Fibroblast of lung (primary cell): Measurements from ENCODE around the gene EEF2. TPM values are rescaled to one million over a fixed set of nuclear protein-coding genes. Genes with fewer than 3 reads are reported as not detected.

ENCODE experiments used
- DNase-seq, 2 donors: peaks; one replicate each; pipeline versions ENCODE4 v3.0.0 to v3.0.0-alpha.2; 2010; ENCODE audit warnings: low read depth in 2 of 2
- H2AFZ ChIP-seq: 2 replicates; pipeline ENCODE4 v1.5.1; 2012; ENCODE audit warnings: low read length, control low read depth, inconsistent platforms
- H3K27ac ChIP-seq: 2 replicates; pipeline ENCODE4 v1.5.1; 2011; ENCODE audit warnings: low read length, control low read depth; ENCODE audit not compliant: insufficient read depth
- H3K27me3 ChIP-seq: 2 replicates; pipeline ENCODE4 v1.5.1; 2011; ENCODE audit warnings: mild to moderate bottlenecking, low read length; ENCODE audit not compliant: control insufficient read depth, insufficient read depth
- H3K36me3 ChIP-seq: 2 replicates; pipeline ENCODE4 v1.5.1; 2011; ENCODE audit warnings: low read length; ENCODE audit not compliant: control insufficient read depth, insufficient read depth
- H3K4me1 ChIP-seq: 2 replicates; pipeline ENCODE4 v1.5.1; 2011; ENCODE audit warnings: low read length; ENCODE audit not compliant: control insufficient read depth, insufficient read depth; ENCODE audit errors: extremely low read depth
- H3K4me2 ChIP-seq: 2 replicates; pipeline ENCODE4 v1.5.1; 2011; ENCODE audit warnings: low read length, control low read depth; ENCODE audit not compliant: insufficient read depth; ENCODE audit errors: extremely low read depth
- H3K4me3 ChIP-seq, 4 experiments: fragments of 200-600 bp in 1 of 4; sonication (generic) in 1 of 4; replicated peaks in 1 of 4; 2 replicates each; pipeline ENCODE4 v1.5.1; 2011 to 2016; ENCODE audit warnings: low read length in 4 of 4, low read depth in 3 of 4, mild to moderate bottlenecking in 3 of 4, control low read depth in 2 of 4, inconsistent platforms in 1 of 4, mixed read lengths in 1 of 4; ENCODE audit not compliant: insufficient read depth in 1 of 4; ENCODE audit errors: control extremely low read depth in 1 of 4
- H3K79me2 ChIP-seq: 2 replicates; pipeline ENCODE4 v1.5.1; 2012; ENCODE audit warnings: mild to moderate bottlenecking, low read length, inconsistent platforms; ENCODE audit not compliant: control insufficient read depth, insufficient read depth
- H3K9ac ChIP-seq: 2 replicates; pipeline ENCODE4 v1.5.1; 2011; ENCODE audit warnings: mild to moderate bottlenecking, low read length, control low read depth; ENCODE audit not compliant: insufficient read depth
- H3K9me3 ChIP-seq: 2 replicates; pipeline ENCODE4 v1.5.1; 2012; ENCODE audit warnings: low read depth, low read length; ENCODE audit not compliant: control insufficient read depth, insufficient read depth
- H4K20me1 ChIP-seq: 2 replicates; pipeline ENCODE4 v1.5.1; 2011; ENCODE audit warnings: low read length; ENCODE audit not compliant: control insufficient read depth, insufficient read depth; ENCODE audit errors: extremely low read depth
- CTCF ChIP-seq, 2 donors: IDR thresholded peaks in 1 of 2; conservative IDR thresholded peaks in 1 of 2; 1 replicate in 1 of 2; 2 replicates in 1 of 2; pipeline ENCODE4 v1.5.1; 2011 to 2012; ENCODE audit warnings: low read length in 2 of 2, control low read depth in 1 of 2, inconsistent platforms in 1 of 2, low read depth in 1 of 2, mild to moderate bottlenecking in 1 of 2
- EZH2 ChIP-seq: IDR thresholded peaks from 2 replicates; pipeline ENCODE4 v1.5.1; 2012; ENCODE audit warnings: low read length, control low read depth, mild to moderate bottlenecking; ENCODE audit errors: missing control alignments
- polyA plus RNA-seq, 2 donors: library from polyadenylated mRNA; depleted of rRNA in 1 of 2; stranded (reverse) in 1 of 2; unstranded in 1 of 2; fragments of >200 nt; gene quantifications; 2 replicates each; pipeline ENCODE4 v1.2.1, GENCODE V29; 2011 to 2012; ENCODE audit warnings: missing spikeins in 1 of 2
- total RNA-seq: library from RNA; depleted of rRNA; stranded (reverse); fragments of >200 nt; gene quantifications from 2 replicates; pipeline ENCODE4 v1.2.1, GENCODE V29; 2014

Gene EEF2
- total and polyA plus RNA-seq, 2 donors (not counting 1 experiment from before 2014, with no cell fraction given), result 976 to 2,646 TPM

- DNase-seq, result no peak
- peaks cover 13% of the 10 kb centered on the region for H3K4me1 ChIP-seq
- H3K79me2 ChIP-seq, result peaks cover 89% of the 10 kb centered on the region
- no peaks in the 10 kb centered on the region for H3K9me3 ChIP-seq
- H4K20me1 ChIP-seq, result peaks cover 9% of the 10 kb centered on the region
- H3K4me3 ChIP-seq, result no peak overlapping the region
- no peak overlapping the region for H2AFZ ChIP-seq
- no peak overlapping the region for H3K9ac ChIP-seq
- no peak overlapping the region for H3K4me2 ChIP-seq
- H3K27me3 ChIP-seq, result no peaks in the 10 kb centered on the region
- H3K27ac ChIP-seq, result no peak overlapping the region
- TF ChIP-seq CTCF (conservative IDR thresholded peaks at IDR 0.05 in 1 of 2, IDR thresholded peaks at IDR 0.05 in 1 of 2; ENCODE audit: low read depth in 1 of 2, low read length in 2 of 2) (no peak), EZH2 (no peak)
- peaks cover 80% of the 10 kb centered on the region for H3K36me3 ChIP-seq
Measured at GRCh38 chr19:3979674-3980352, 5.5 kb downstream of the EEF2 start.

- Histone ChIP-seq H4K20me1 (peaks cover 9% of the 10 kb centered on the region), H3K27ac (no peak overlapping the region), H3K4me2 (no peak overlapping the region), H3K4me3 (no peak overlapping the region), H2AFZ (no peak overlapping the region), H3K79me2 (peaks cover 84% of the 10 kb centered on the region), H3K9ac (no peak overlapping the region), H3K36me3 (peaks cover 79% of the 10 kb centered on the region), H3K4me1 (peaks cover 13% of the 10 kb centered on the region), H3K27me3 (no peaks in the 10 kb centered on the region), H3K9me3 (no peaks in the 10 kb centered on the region)
- no peak for TF ChIP-seq CTCF (conservative IDR thresholded peaks at IDR 0.05 in 1 of 2, IDR thresholded peaks at IDR 0.05 in 1 of 2; ENCODE audit: low read depth in 1 of 2, low read length in 2 of 2)
- DNase-seq, result no peak
Measured at GRCh38 chr19:3979289-3979673, 6.0 kb downstream of the EEF2 start.

- TF ChIP-seq EZH2, result no peak
- TF ChIP-seq CTCF (conservative IDR thresholded peaks at IDR 0.05 in 1 of 2, IDR thresholded peaks at IDR 0.05 in 1 of 2; ENCODE audit: low read depth in 1 of 2, low read length in 2 of 2), result no peak
- Histone ChIP-seq H3K27ac (no peak overlapping the region), H3K9ac (no peak overlapping the region), H3K79me2 (peaks cover 73% of the 10 kb centered on the region), H3K4me1 (peaks cover 10% of the 10 kb centered on the region), H4K20me1 (peaks cover 6% of the 10 kb centered on the region), H3K36me3 (peaks cover 68% of the 10 kb centered on the region), H3K9me3 (no peaks in the 10 kb centered on the region), H3K27me3 (no peaks in the 10 kb centered on the region), H2AFZ (no peak overlapping the region), H3K4me2 (no peak overlapping the region), H3K4me3 (no peak overlapping the region)
- no peak for DNase-seq
Measured at GRCh38 chr19:3978145-3978544, 7.1 kb downstream of the EEF2 start.
